ENCODE data around the gene NUAK2.

NUAK2 gene

DNA sequence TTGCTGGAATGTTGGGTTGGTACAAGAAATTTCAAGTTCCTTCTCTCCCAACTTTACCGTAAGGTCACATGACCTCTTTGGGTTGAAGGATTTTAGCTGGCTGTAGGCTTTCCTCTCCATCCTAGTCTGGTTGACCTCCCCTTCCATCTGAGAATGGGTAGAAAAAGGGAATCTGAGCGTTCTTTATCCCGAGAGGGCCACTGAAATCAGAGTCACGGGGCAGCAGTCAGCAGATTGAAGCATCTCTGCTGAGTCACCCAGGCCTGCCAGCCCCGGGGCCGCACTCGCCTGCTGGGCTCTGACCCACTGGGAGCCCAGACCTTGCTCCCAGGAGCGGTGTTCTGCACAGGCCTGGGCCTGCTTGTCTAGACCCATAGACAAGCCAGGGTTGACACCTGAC lies 62.8 kb downstream of the NUAK2 start:
- Histone ChIP-seq H3K79me2 (ENCODE audit: insufficient read depth, low read length) (no peaks in the 10 kb centered on the region), H3K4me2 (ENCODE audit: low read length) (no peak overlapping the region), H2AFZ (ENCODE audit: low read length) (no peak overlapping the region)

DNA sequence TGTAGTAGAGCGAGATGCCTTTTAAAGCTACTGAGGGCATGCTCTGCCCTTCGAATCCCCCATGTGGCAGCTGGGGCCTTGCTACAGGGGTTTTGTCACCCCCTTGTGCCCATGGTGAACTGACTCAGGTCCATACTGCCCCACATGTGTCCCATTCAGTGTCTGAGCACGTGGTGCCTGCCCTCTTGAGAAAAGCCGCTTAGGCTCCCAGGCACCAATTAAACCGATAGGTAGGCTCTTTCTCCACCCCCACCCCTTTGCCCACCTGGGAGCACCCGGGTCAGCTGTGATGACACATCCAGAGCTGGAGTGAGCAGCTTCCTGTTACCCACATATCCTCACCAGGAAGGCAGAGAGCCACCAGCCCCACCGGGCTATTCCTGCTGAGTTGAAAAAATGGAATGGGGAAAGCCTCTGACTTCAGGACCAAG lies 63.3 kb downstream of the NUAK2 start:
- Histone ChIP-seq H3K4me1 (ENCODE audit: insufficient read depth, low read length, severe bottlenecking) (peaks cover 9% of the 10 kb centered on the region), H3K27ac (ENCODE audit: low read depth, low read length, poor library complexity, severe bottlenecking) (no peak overlapping the region)

More for the DNA sequence above, 62.8 kb downstream of the NUAK2 start:
- H3K36me3 ChIP-seq (ENCODE audit: insufficient read depth, low read length), result no peaks in the 10 kb centered on the region
- H3K9ac ChIP-seq (ENCODE audit: low read length), result no peak overlapping the region
- H3K9me2 ChIP-seq (ENCODE audit: low read depth, low read length), result no peaks in the 10 kb centered on the region
- H3K4me1 ChIP-seq (ENCODE audit: insufficient read depth, low read length, severe bottlenecking), result peaks cover 9% of the 10 kb centered on the region
- TF ChIP-seq, protein P1, sequence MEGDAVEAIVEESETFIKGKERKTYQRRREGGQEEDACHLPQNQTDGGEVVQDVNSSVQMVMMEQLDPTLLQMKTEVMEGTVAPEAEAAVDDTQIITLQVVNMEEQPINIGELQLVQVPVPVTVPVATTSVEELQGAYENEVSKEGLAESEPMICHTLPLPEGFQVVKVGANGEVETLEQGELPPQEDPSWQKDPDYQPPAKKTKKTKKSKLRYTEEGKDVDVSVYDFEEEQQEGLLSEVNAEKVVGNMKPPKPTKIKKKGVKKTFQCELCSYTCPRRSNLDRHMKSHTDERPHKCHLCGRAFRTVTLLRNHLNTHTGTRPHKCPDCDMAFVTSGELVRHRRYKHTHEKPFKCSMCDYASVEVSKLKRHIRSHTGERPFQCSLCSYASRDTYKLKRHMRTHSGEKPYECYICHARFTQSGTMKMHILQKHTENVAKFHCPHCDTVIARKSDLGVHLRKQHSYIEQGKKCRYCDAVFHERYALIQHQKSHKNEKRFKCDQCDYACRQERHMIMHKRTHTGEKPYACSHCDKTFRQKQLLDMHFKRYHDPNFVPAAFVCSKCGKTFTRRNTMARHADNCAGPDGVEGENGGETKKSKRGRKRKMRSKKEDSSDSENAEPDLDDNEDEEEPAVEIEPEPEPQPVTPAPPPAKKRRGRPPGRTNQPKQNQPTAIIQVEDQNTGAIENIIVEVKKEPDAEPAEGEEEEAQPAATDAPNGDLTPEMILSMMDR (IDR thresholded peaks at IDR 0.05; ENCODE audit: low read length), result no peak
- no peak for TF ChIP-seq EZH2 (IDR thresholded peaks at IDR 0.05; ENCODE audit: borderline replicate concordance, low read length)
- H3K27me3 ChIP-seq (ENCODE audit: insufficient read depth, low read length), result peaks cover 16% of the 10 kb centered on the region; the same call in 1 of the 2 replicates
- no peaks in the 10 kb centered on the region for H3F3A ChIP-seq (ENCODE audit: insufficient read depth, low read length)
- H3K4me3 ChIP-seq (ENCODE audit: low read depth, low read length, poor library complexity, severe bottlenecking), result no peak overlapping the region
- H3K27ac ChIP-seq (ENCODE audit: low read depth, low read length, poor library complexity, severe bottlenecking), result no peak overlapping the region
- H4K20me1 ChIP-seq (ENCODE audit: insufficient read depth, low read length), result no peaks in the 10 kb centered on the region
- no peaks in the 10 kb centered on the region for H3K9me3 ChIP-seq (ENCODE audit: low read length)

DNA sequence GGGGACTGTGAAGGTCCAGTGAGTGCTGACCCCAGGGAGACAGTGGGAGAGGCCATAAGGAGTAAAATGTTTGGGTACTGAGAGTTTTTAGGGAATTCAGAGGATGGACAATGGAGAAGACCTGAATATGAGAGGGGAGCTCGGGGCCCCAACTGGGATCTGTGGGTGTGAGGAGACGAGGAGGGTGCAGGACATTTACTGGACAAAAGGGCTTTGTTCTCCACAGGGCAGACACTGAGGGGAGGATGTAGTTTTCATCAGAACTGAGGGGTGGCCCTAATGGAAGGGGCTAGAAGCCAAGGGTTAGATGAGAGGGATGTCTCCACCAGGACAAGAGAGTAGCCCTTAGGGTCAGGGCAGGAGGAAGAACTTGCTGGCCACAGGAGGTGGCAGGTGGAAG lies 63.8 kb downstream of the NUAK2 start:
- no peaks in the 10 kb centered on the region for H4K20me1 ChIP-seq (ENCODE audit: insufficient read depth, low read length)
- no peak overlapping the region for H3K4me2 ChIP-seq (ENCODE audit: low read length)
- no peaks in the 10 kb centered on the region for H3K9me2 ChIP-seq (ENCODE audit: low read depth, low read length)
- H2AFZ ChIP-seq (ENCODE audit: low read length), result no peak overlapping the region
- no peak overlapping the region for H3K27ac ChIP-seq (ENCODE audit: low read depth, low read length, poor library complexity, severe bottlenecking)
- H3K4me1 ChIP-seq (ENCODE audit: insufficient read depth, low read length, severe bottlenecking), result peaks cover 9% of the 10 kb centered on the region
- TF ChIP-seq, protein P1 (IDR thresholded peaks at IDR 0.05; ENCODE audit: low read length), result no peak
- no peak for TF ChIP-seq EZH2 (IDR thresholded peaks at IDR 0.05; ENCODE audit: borderline replicate concordance, low read length)
- no peaks in the 10 kb centered on the region for H3K36me3 ChIP-seq (ENCODE audit: insufficient read depth, low read length)
- no peaks in the 10 kb centered on the region for H3K79me2 ChIP-seq (ENCODE audit: insufficient read depth, low read length)
- no peaks in the 10 kb centered on the region for H3K9me3 ChIP-seq (ENCODE audit: low read length)
- no peak overlapping the region for H3K4me3 ChIP-seq (ENCODE audit: low read depth, low read length, poor library complexity, severe bottlenecking)
- H3K9ac ChIP-seq (ENCODE audit: low read length), result no peak overlapping the region
- no peaks in the 10 kb centered on the region for H3F3A ChIP-seq (ENCODE audit: insufficient read depth, low read length)
- H3K27me3 ChIP-seq (ENCODE audit: insufficient read depth, low read length), result peaks cover 16% of the 10 kb centered on the region; the same call in 1 of the 2 replicates

More for the DNA sequence above, 63.3 kb downstream of the NUAK2 start:
- no peaks in the 10 kb centered on the region for H3K9me3 ChIP-seq (ENCODE audit: low read length)
- TF ChIP-seq, protein P1 (IDR thresholded peaks at IDR 0.05; ENCODE audit: low read length), result no peak
- no peak for TF ChIP-seq EZH2 (IDR thresholded peaks at IDR 0.05; ENCODE audit: borderline replicate concordance, low read length)
- no peak overlapping the region for H3K4me3 ChIP-seq (ENCODE audit: low read depth, low read length, poor library complexity, severe bottlenecking)
- H3K9ac ChIP-seq (ENCODE audit: low read length), result no peak overlapping the region
- no peaks in the 10 kb centered on the region for H3F3A ChIP-seq (ENCODE audit: insufficient read depth, low read length)
- H3K27me3 ChIP-seq (ENCODE audit: insufficient read depth, low read length), result peaks cover 16% of the 10 kb centered on the region; the same call in 1 of the 2 replicates
- H2AFZ ChIP-seq (ENCODE audit: low read length), result no peak overlapping the region
- H4K20me1 ChIP-seq (ENCODE audit: insufficient read depth, low read length), result no peaks in the 10 kb centered on the region
- H3K36me3 ChIP-seq (ENCODE audit: insufficient read depth, low read length), result no peaks in the 10 kb centered on the region
- H3K4me2 ChIP-seq (ENCODE audit: low read length), result no peak overlapping the region
- H3K79me2 ChIP-seq (ENCODE audit: insufficient read depth, low read length), result no peaks in the 10 kb centered on the region
- H3K9me2 ChIP-seq (ENCODE audit: low read depth, low read length), result no peaks in the 10 kb centered on the region

All from OCI-LY1 (cell line).